Measurements from ENCODE around the gene STIMATE. TPM values are rescaled to one million over a fixed set of nuclear protein-coding genes. Genes with fewer than 3 reads are reported as not detected.

Gene STIMATE
- total and polyA plus RNA-seq, 2 of the 4 experiments (the other 2 are of a cell fraction), result 10.6 to 17.8 TPM

DNA sequence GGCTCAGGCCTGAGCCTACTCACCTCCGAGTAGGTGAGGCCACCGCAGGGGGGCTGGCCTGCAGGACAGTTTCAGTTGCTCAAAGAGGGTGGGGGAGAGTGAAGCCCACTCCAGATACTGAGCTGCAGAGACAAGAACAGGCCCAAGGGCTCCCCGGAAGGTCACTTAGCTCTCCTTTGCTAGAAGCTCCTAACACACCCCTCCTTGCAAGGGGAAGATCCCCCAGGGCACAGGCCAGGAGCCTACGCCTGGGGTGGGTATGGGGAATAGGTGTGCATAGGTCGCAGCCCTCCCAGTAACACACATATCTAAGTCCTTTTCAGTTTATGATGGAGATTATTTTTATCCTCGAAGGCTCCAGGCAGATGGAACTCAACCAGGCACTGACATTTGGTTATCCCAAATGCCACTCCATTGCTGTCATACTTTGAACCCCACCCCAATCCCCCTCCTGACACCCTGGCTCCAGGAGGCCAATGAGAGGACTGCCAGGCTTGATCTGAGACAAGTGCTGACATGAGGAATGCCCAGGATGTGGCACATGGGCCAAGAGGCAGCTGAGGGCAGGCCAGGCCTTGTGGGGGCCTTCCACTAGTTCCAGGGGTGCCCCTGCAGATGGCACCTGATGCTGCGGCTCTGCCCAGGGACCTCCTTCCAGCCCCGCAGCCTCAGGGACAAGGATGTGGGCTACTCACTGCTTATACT, 61.4 kb downstream of the STIMATE start:
- ChIA-PET POLR2A (ENCODE audit: unreplicated experiment) (no interaction called here), CTCF (interaction anchor here (1.2 kb wide), 1 partner anchor 12 kb away, joined by 3 read pairs; no protein-coding TSS in a partner anchor)
- Histone ChIP-seq H2AK5ac (ENCODE audit: low read depth, low read length) (no peak overlapping the region), H3K4ac (ENCODE audit: low read depth, low read length) (no peak overlapping the region), H3K27ac (ENCODE audit: insufficient read depth, low read length) (no peak overlapping the region), H2AK9ac (replicated peaks; ENCODE audit: low read depth, low read length, poor library complexity) (no peak overlapping the region), H3K56ac (ENCODE audit: extremely low read depth, insufficient read depth, low read length) (no peak overlapping the region), H2BK20ac (ENCODE audit: low read depth, low read length) (no peak overlapping the region), H3K4me2 (ENCODE audit: low read depth, low read length) (no peak overlapping the region), H2BK15ac (ENCODE audit: low read depth, low read length) (no peak overlapping the region), H3K9me3 (ENCODE audit: control insufficient read depth, insufficient read depth, low read length) (no peaks in the 10 kb centered on the region), H4K91ac (ENCODE audit: insufficient read depth, low read depth, low read length) (no peak overlapping the region), H2BK120ac (ENCODE audit: low read depth, low read length) (no peak overlapping the region), H3K4me3 (ENCODE audit: insufficient read depth, low read depth, low read length) (no peak overlapping the region), H4K5ac (ENCODE audit: low read depth, low read length) (no peak overlapping the region), H3K18ac (ENCODE audit: low read depth, low read length) (no peak overlapping the region), H2BK5ac (ENCODE audit: low read depth, low read length, poor library complexity, severe bottlenecking) (no peak overlapping the region), H2AFZ (replicated peaks; ENCODE audit: low read length, poor library complexity) (no peak overlapping the region), H3K36me3 (ENCODE audit: control insufficient read depth, insufficient read depth, low read length) (peaks cover 8% of the 10 kb centered on the region; the same call in 1 of the 2 replicates), H3K9ac (ENCODE audit: low read depth, low read length) (no peak overlapping the region), H3K9me1 (ENCODE audit: insufficient read depth, low read length) (peaks cover 19% of the 10 kb centered on the region; the same call in 1 of the 2 replicates), H3K4me1 (ENCODE audit: control insufficient read depth, insufficient read depth, low read length) (peaks cover 19% of the 10 kb centered on the region), H3K23ac (ENCODE audit: low read depth, low read length) (no peak overlapping the region; the same call in 1 of the 2 replicates), H3K27me3 (ENCODE audit: control insufficient read depth, insufficient read depth, low read length) (no peaks in the 10 kb centered on the region), H4K20me1 (ENCODE audit: insufficient read depth, low read length) (no peaks in the 10 kb centered on the region), H3K79me1 (ENCODE audit: low read depth in 1 of 2, low read length in 2 of 2) (no peaks in the 10 kb centered on the region), H4K8ac (ENCODE audit: low read depth in 2 of 2, low read length in 2 of 2) (no peak overlapping the region), H3K14ac (replicated peaks; ENCODE audit: low read depth, low read length) (no peak overlapping the region; the same call in 1 of the 2 replicates)
- in situ Hi-C loops (cut with MboI; ENCODE audit: low sequenced_read_pairs) (no loop called here), intact Hi-C loops (cut with micrococcal nuclease) (no loop called here), dilution Hi-C loops (cut with HindIII; ENCODE audit: low sequenced_read_pairs, unreplicated experiment) (no loop called here)
- DNase-seq (no peak), ATAC-seq (ENCODE audit: low read depth) (no peak)
- no CpG with 5 or more reads among the region's 8 CpGs for WGBS, 2 experiments (ENCODE audit: extremely low coverage in 2 of 2, insufficient read length in 1 of 2)
- TF ChIP-seq CTCF (conservative IDR thresholded peaks at IDR 0.05; ENCODE audit: low read depth, low read length) (no peak), MAZ (IDR thresholded peaks at IDR 0.05; ENCODE audit: borderline replicate concordance, low read depth, low read length) (no peak), NFE2L2 (IDR thresholded peaks at IDR 0.05; ENCODE audit: low read depth, low read length) (no peak), CEBPB (IDR thresholded peaks at IDR 0.05; ENCODE audit: low read depth, low read length) (no peak), RFX5 (IDR thresholded peaks at IDR 0.05; ENCODE audit: low read depth, low read length) (no peak), POLR2A (IDR thresholded peaks at IDR 0.05; ENCODE audit: low read depth, low read length) (no peak), RAD21 (IDR thresholded peaks at IDR 0.05; ENCODE audit: low read length) (no peak), MAFK (IDR thresholded peaks at IDR 0.05; ENCODE audit: low read depth, low read length) (no peak), SMC3 (IDR thresholded peaks at IDR 0.05; ENCODE audit: low read depth, low read length) (no peak), FOS (IDR thresholded peaks at IDR 0.05; ENCODE audit: low read depth, low read length) (no peak), MXI1 (IDR thresholded peaks at IDR 0.05; ENCODE audit: borderline replicate concordance, low read depth, low read length) (no peak), RCOR1 (IDR thresholded peaks at IDR 0.05; ENCODE audit: insufficient replicate concordance, low read length) (no peak), CHD1 (IDR thresholded peaks at IDR 0.05; ENCODE audit: low read depth, low read length) (no peak), BHLHE40 (IDR thresholded peaks at IDR 0.05; ENCODE audit: low read depth, low read length) (no peak)
- TF ChIP-seq, protein P1, sequence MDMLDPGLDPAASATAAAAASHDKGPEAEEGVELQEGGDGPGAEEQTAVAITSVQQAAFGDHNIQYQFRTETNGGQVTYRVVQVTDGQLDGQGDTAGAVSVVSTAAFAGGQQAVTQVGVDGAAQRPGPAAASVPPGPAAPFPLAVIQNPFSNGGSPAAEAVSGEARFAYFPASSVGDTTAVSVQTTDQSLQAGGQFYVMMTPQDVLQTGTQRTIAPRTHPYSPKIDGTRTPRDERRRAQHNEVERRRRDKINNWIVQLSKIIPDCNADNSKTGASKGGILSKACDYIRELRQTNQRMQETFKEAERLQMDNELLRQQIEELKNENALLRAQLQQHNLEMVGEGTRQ (IDR thresholded peaks at IDR 0.05; ENCODE audit: low read depth, low read length), result no peak
- TF ChIP-seq, protein P2, sequence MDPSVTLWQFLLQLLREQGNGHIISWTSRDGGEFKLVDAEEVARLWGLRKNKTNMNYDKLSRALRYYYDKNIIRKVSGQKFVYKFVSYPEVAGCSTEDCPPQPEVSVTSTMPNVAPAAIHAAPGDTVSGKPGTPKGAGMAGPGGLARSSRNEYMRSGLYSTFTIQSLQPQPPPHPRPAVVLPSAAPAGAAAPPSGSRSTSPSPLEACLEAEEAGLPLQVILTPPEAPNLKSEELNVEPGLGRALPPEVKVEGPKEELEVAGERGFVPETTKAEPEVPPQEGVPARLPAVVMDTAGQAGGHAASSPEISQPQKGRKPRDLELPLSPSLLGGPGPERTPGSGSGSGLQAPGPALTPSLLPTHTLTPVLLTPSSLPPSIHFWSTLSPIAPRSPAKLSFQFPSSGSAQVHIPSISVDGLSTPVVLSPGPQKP (IDR thresholded peaks at IDR 0.05; ENCODE audit: borderline replicate concordance, low read depth, low read length), result no peak
- BruUV-seq (replicated peaks), result no TSS peak

Data from IMR-90 (cell line).